Body of pancreas (tissue), 2 donors: ENCODE results near the gene TMPRSS11E. TPM values are rescaled to one million over a fixed set of nuclear protein-coding genes. Genes with fewer than 3 reads are reported as not detected.

ENCODE experiments used
- total RNA-seq, 2 donors: library from RNA; depleted of rRNA; stranded (reverse); fragments of >200 nt; gene quantifications; one replicate each; pipeline ENCODE4 v1.1.0, GENCODE V29; 2016

TMPRSS11E gene
- total RNA-seq, 2 donors from 2014 or later: 0.78 to 0.99 TPM

Other genes with a start within 250 kb of the TMPRSS11E start
- not detected for gene TMPRSS11B, start 201.8 kb upstream of the TMPRSS11E start, total RNA-seq
- 10 to 100 TPM; 56.0 to 63.3 TPM for gene YTHDC1, start 97.4 kb upstream of the TMPRSS11E start, total RNA-seq
- gene UGT2B17, start 128.9 kb downstream of the TMPRSS11E start, total RNA-seq: not detected
- gene UGT2B15, start 223.2 kb downstream of the TMPRSS11E start, total RNA-seq: 10 to 100 TPM; 14.0 to 15.5 TPM